Measurements from ENCODE around the gene MLST8. TPM values are rescaled to one million over a fixed set of nuclear protein-coding genes. Genes with fewer than 3 reads are reported as not detected.

The MLST8 gene
- total and polyA plus RNA-seq, 3 experiments from 2014 or later = 30.8 to 76.8 (median 75.4) TPM

DNA sequence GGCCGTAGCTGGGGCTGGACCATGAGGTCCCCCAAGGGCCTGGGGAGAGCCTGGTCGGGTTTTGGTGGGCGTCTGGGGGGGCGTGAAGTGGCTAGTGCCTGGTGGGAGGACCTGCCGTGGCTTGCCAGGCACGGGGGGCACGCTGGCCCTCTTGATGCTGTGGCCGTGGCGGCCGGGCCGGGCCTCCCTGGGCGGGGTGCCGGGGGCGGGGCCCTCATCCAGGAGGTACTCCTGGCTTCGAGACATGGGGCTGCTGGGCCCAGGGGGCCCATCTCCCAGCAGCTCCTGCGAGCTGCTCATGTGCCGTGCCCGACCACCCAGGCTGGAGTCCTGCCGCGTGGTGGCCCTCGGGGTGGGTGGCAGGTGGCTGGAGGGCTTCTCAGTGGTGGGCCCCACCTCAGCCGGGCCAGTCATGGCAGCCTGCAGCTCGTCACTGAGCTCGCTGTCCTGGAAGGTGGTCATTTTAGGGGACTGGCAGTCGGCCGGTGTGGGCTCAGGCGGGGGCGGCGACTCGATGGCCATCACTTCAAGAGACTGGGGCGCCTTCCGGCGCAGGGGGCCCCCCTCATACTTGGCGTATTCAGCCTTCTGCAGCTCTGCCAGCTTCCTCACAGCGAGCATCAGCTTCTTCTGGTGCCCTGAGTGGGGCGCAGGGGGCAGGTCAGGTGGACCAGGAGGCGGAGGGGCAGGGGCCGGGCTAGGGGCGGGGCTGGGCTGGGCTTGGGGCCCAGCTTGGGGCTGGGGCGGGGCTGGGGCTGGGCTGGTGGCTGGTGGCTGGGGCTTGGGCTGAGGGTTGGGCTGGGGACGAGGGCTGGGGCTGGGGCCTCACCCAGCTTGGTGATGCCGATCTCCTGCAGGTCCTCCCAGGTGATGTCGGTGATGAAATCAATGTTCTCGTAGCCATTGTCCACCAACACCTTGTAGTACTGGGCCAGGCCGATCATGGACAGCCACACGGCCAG lies 24.0 kb upstream of the MLST8 start:
- Histone ChIP-seq H3K4me3 (ENCODE audit: low read length) (no peak overlapping the region), H3K27me3 (ENCODE audit: insufficient read depth, low read length, poor library complexity, severe bottlenecking) (no peaks in the 10 kb centered on the region), H3K36me3 (ENCODE audit: insufficient read depth, low read length) (no peaks in the 10 kb centered on the region), H3K9me3 (ENCODE audit: low read length) (no peaks in the 10 kb centered on the region), H3K27ac (ENCODE audit: low read depth, low read length) (no peak overlapping the region), H3K4me1 (ENCODE audit: insufficient read depth, low read length) (no peaks in the 10 kb centered on the region)
- POLR2A ChIA-PET = no interaction called here
- CTCF ChIA-PET = no interaction called here
- Mint-ChIP-seq H3K4me3 (no peak overlapping the region), H3K9me3 (no peaks in the 10 kb centered on the region), H3K4me1 (peaks cover 3 to 9% (median 7%) of the 10 kb centered on the region in 3 donors), H3K36me3 (peaks cover 0 to 10% (median 2%) of the 10 kb centered on the region in 3 donors), H3K27ac (peak overlapping the region in 1 of 8 donors; percentile 52), H3K27me3 (no peaks in the 10 kb centered on the region)
- no peak for DNase-seq

DNA sequence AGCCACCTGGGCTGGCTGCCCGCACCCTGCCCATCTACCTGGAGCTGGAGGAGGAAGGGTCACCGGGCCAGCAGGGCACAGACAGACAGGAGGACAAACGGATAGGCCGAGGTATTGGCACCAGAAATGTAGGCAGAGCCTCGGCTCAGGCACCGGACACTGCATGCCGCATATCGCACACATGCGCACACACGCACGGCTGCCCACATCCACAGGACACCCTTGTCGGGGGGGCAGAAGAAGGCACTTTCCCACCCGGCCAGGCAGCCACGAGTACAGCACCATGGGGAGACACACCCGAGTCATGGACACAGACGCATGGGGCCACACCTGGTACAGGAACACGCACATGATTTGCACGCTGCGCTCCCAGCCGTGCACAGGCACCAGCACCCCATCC lies 23.3 kb upstream of the MLST8 start:
- peak overlapping the region in 2 of 8 donors; percentile 52 to 90 for H3K27ac Mint-ChIP-seq
- Histone ChIP-seq H3K27ac (ENCODE audit: low read depth, low read length) (no peak overlapping the region), H3K27me3 (ENCODE audit: insufficient read depth, low read length, poor library complexity, severe bottlenecking) (no peaks in the 10 kb centered on the region), H3K4me1 (ENCODE audit: insufficient read depth, low read length) (no peaks in the 10 kb centered on the region), H3K9me3 (ENCODE audit: low read length) (no peaks in the 10 kb centered on the region), H3K36me3 (ENCODE audit: insufficient read depth, low read length) (no peaks in the 10 kb centered on the region), H3K4me3 (ENCODE audit: low read length) (no peak overlapping the region)
- H3K36me3 Mint-ChIP-seq = peaks cover 0 to 5% (median 2%) of the 10 kb centered on the region in 3 donors
- H3K27me3 Mint-ChIP-seq = no peaks in the 10 kb centered on the region
- H3K4me1 Mint-ChIP-seq = peaks cover 3 to 9% (median 7%) of the 10 kb centered on the region in 3 donors
- no peak for DNase-seq
- no peak overlapping the region for H3K4me3 Mint-ChIP-seq
- CTCF ChIA-PET = no interaction called here
- H3K9me3 Mint-ChIP-seq = no peaks in the 10 kb centered on the region
- POLR2A ChIA-PET = no interaction called here

DNA sequence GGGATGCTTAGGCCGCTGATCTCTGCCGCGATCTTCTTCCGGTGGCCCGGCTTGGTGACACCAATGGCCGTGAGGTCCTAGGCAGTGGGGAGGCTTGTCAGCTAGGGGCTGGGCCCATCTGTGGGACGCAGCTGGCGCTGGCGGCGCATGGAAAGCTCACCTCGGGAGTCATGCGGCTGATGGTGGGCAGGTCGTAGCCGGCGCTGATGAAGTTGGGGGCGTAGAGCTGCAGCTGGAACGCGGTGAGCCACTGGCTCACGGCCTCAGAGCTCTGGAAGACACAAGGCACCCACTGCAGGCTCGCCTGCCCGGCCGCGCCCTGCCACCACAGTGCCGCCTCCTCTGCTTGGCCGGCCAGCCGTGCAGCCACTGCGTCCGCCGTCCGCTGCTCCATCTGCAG lies 21.6 kb upstream of the MLST8 start:
- H3K4me1 Mint-ChIP-seq = peaks cover 3 to 9% (median 7%) of the 10 kb centered on the region in 3 donors
- H3K4me3 Mint-ChIP-seq = no peak overlapping the region
- Histone ChIP-seq H3K27me3 (ENCODE audit: insufficient read depth, low read length, poor library complexity, severe bottlenecking) (no peaks in the 10 kb centered on the region), H3K4me1 (ENCODE audit: insufficient read depth, low read length) (no peaks in the 10 kb centered on the region), H3K36me3 (ENCODE audit: insufficient read depth, low read length) (no peaks in the 10 kb centered on the region), H3K9me3 (ENCODE audit: low read length) (no peaks in the 10 kb centered on the region), H3K27ac (ENCODE audit: low read depth, low read length) (no peak overlapping the region), H3K4me3 (ENCODE audit: low read length) (no peak overlapping the region)
- ChIA-PET CTCF (no interaction called here), POLR2A (no interaction called here)
- H3K27ac Mint-ChIP-seq = no peak overlapping the region
- DNase-seq = no peak
- H3K27me3 Mint-ChIP-seq = no peaks in the 10 kb centered on the region
- peaks cover 0 to 2% (median 0%) of the 10 kb centered on the region in 3 donors for H3K36me3 Mint-ChIP-seq
- H3K9me3 Mint-ChIP-seq = no peaks in the 10 kb centered on the region

DNA sequence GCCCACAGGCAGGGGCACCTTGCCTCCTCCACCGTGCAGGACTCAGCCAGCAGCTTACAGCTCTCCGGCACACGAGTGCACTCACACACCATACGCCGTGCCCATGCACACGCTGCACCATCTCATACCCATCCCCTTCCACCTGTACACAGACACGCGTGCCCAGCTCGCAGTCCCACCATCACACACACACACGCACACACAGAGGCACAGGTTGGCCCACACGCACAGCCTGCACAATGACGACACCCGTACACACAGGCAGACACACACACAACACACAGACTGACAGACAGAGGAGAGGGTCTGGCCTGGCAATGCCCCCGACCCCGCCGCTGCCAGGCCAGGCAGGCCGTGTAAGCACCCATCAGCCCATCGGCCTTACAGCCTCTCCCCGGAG lies 20.9 kb upstream of the MLST8 start:
- H3K4me1 Mint-ChIP-seq = peaks cover 3 to 9% (median 7%) of the 10 kb centered on the region in 3 donors
- no peaks in the 10 kb centered on the region for H3K36me3 ChIP-seq (ENCODE audit: insufficient read depth, low read length)
- no peaks in the 10 kb centered on the region for H3K9me3 ChIP-seq (ENCODE audit: low read length)
- H3K36me3 Mint-ChIP-seq = peaks cover 0 to 2% (median 0%) of the 10 kb centered on the region in 3 donors
- no peak for DNase-seq
- H3K27ac Mint-ChIP-seq = peak overlapping the region in 2 of 8 donors; percentile 1 to 93
- CTCF ChIA-PET = no interaction called here
- no peak overlapping the region for H3K4me3 Mint-ChIP-seq
- no peaks in the 10 kb centered on the region for H3K4me1 ChIP-seq (ENCODE audit: insufficient read depth, low read length)
- H3K4me3 ChIP-seq (ENCODE audit: low read length) = no peak overlapping the region
- no peaks in the 10 kb centered on the region for H3K27me3 ChIP-seq (ENCODE audit: insufficient read depth, low read length, poor library complexity, severe bottlenecking)
- no peaks in the 10 kb centered on the region for H3K9me3 Mint-ChIP-seq
- POLR2A ChIA-PET = no interaction called here
- H3K27me3 Mint-ChIP-seq = no peaks in the 10 kb centered on the region
- H3K27ac ChIP-seq (ENCODE audit: low read depth, low read length) = no peak overlapping the region

DNA sequence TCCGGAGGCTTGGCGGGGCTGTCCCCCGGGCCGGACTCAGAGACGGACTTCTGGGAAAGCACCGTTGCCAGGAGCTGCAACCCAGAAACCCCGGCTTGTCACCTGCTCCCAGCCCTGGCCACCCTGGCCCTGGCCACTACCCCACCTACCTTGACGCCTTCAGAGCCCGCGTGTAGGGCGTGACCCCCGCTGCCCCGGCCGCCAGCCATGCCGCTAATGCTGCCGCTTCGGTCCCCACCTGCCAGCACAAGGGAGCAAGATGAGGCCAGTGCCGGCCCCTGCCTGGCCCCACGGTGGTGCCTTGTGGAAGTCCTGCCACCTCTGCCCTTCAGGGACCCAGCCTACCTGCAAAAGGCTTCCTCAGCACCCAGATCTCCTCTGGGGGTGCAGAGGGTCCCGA lies 20.3 kb upstream of the MLST8 start:
- POLR2A ChIA-PET = no interaction called here
- Mint-ChIP-seq H3K27me3 (no peaks in the 10 kb centered on the region), H3K4me1 (peaks cover 3 to 9% (median 7%) of the 10 kb centered on the region in 3 donors), H3K27ac (no peak overlapping the region), H3K4me3 (no peak overlapping the region), H3K9me3 (no peaks in the 10 kb centered on the region), H3K36me3 (peaks cover 0 to 2% (median 0%) of the 10 kb centered on the region in 3 donors)
- Histone ChIP-seq H3K36me3 (ENCODE audit: insufficient read depth, low read length) (no peaks in the 10 kb centered on the region), H3K4me1 (ENCODE audit: insufficient read depth, low read length) (no peaks in the 10 kb centered on the region), H3K27me3 (ENCODE audit: insufficient read depth, low read length, poor library complexity, severe bottlenecking) (no peaks in the 10 kb centered on the region), H3K27ac (ENCODE audit: low read depth, low read length) (no peak overlapping the region), H3K9me3 (ENCODE audit: low read length) (no peaks in the 10 kb centered on the region), H3K4me3 (ENCODE audit: low read length) (no peak overlapping the region)
- CTCF ChIA-PET = no interaction called here
- DNase-seq = no peak

DNA sequence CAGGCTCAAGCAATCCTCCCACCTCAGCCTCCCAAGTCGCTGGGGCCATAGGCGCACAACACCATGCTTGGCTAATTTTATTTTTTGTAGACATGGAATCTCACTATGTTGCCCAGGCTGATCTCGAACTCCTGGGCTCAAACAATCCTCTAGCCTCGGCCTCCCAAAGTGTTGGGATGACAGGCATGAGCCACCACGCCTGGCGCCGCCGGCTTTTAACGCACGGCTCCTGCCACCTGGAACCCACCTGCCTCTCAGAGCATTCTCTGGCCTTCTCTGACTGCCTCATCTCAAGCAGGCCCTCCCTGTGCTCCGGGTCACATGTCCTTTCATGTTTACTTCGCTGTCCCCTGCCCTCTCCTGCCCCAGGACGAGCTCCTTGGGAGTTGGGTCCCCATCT lies 19.2 kb upstream of the MLST8 start:
- Mint-ChIP-seq H3K36me3 (peaks cover 0 to 2% (median 0%) of the 10 kb centered on the region in 3 donors), H3K27me3 (no peaks in the 10 kb centered on the region), H3K9me3 (no peaks in the 10 kb centered on the region), H3K27ac (no peak overlapping the region), H3K4me3 (no peak overlapping the region), H3K4me1 (peaks cover 3 to 9% (median 7%) of the 10 kb centered on the region in 3 donors)
- DNase-seq = no peak
- ChIA-PET CTCF (no interaction called here), POLR2A (no interaction called here)
- Histone ChIP-seq H3K9me3 (ENCODE audit: low read length) (no peaks in the 10 kb centered on the region), H3K4me3 (ENCODE audit: low read length) (no peak overlapping the region), H3K36me3 (ENCODE audit: insufficient read depth, low read length) (no peaks in the 10 kb centered on the region), H3K27me3 (ENCODE audit: insufficient read depth, low read length, poor library complexity, severe bottlenecking) (no peaks in the 10 kb centered on the region), H3K27ac (ENCODE audit: low read depth, low read length) (no peak overlapping the region), H3K4me1 (ENCODE audit: insufficient read depth, low read length) (no peaks in the 10 kb centered on the region)

DNA sequence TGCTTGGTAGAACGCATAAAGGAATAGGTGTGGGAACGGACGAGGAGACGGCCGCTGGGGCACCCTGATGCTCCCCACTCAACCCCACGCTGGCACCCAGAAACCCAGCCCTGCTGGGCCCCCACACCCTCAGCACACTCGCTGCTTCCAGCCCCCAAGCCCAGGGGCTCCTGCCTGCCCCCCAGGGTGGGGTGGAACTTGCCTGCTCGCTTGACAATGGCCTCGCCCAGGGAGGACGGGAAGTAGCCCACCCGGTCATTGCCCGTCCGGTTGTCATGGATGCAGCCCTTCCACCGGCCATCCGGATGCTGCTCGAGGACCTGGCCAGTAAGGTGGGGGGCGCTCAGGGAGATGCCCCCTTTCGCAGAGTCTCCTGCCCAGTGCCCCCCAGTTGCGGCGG lies 18.7 kb upstream of the MLST8 start:
- Mint-ChIP-seq H3K4me3 (no peak overlapping the region), H3K9me3 (no peaks in the 10 kb centered on the region), H3K27me3 (no peaks in the 10 kb centered on the region), H3K4me1 (peaks cover 3 to 9% (median 7%) of the 10 kb centered on the region in 3 donors), H3K27ac (no peak overlapping the region), H3K36me3 (peaks cover 0 to 2% (median 0%) of the 10 kb centered on the region in 3 donors)
- ChIA-PET POLR2A (no interaction called here), CTCF (no interaction called here)
- Histone ChIP-seq H3K4me1 (ENCODE audit: insufficient read depth, low read length) (no peaks in the 10 kb centered on the region), H3K4me3 (ENCODE audit: low read length) (no peak overlapping the region), H3K27me3 (ENCODE audit: insufficient read depth, low read length, poor library complexity, severe bottlenecking) (no peaks in the 10 kb centered on the region), H3K9me3 (ENCODE audit: low read length) (no peaks in the 10 kb centered on the region), H3K27ac (ENCODE audit: low read depth, low read length) (no peak overlapping the region), H3K36me3 (ENCODE audit: insufficient read depth, low read length) (no peaks in the 10 kb centered on the region)
- DNase-seq = no peak

DNA sequence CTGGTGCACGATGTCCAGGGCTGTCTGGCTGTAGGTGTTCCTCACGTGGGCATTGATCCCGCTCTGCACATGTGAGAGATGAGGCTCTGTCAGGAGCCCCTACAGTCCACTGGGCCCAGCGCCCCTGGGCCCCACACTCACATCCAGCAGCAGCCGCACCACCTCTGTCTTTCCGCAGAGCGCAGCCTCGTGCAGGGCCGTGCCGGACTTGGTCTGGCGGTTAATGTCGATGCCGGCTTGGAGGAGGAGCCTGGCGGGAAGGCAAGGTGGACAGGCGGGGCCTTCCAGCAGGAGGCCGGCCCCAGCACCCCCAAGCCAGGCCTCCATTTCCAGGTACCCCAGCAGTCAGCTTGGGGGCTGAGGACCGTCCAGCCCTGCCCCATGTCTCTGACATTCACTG lies 18.0 kb upstream of the MLST8 start:
- Histone ChIP-seq H3K4me1 (ENCODE audit: insufficient read depth, low read length) (no peaks in the 10 kb centered on the region), H3K27ac (ENCODE audit: low read depth, low read length) (no peak overlapping the region), H3K9me3 (ENCODE audit: low read length) (no peaks in the 10 kb centered on the region), H3K27me3 (ENCODE audit: insufficient read depth, low read length, poor library complexity, severe bottlenecking) (no peaks in the 10 kb centered on the region), H3K36me3 (ENCODE audit: insufficient read depth, low read length) (no peaks in the 10 kb centered on the region), H3K4me3 (ENCODE audit: low read length) (no peak overlapping the region)
- H3K27me3 Mint-ChIP-seq = no peaks in the 10 kb centered on the region
- peaks cover 2 to 3% (median 2%) of the 10 kb centered on the region in 3 donors for H3K4me1 Mint-ChIP-seq
- no peaks in the 10 kb centered on the region for H3K9me3 Mint-ChIP-seq
- CTCF ChIA-PET = interaction anchor here (1.0 kb wide), 1 partner anchor 314 kb away, joined by 3 read pairs; no protein-coding TSS in a partner anchor
- H3K4me3 Mint-ChIP-seq = no peak overlapping the region
- POLR2A ChIA-PET = interaction anchor here (0.6 kb wide), 2 partner anchors 13 to 1047 kb away, joined by 3 to 10 read pairs; no protein-coding TSS in a partner anchor
- DNase-seq = no peak
- H3K36me3 Mint-ChIP-seq = peaks cover 0 to 2% (median 0%) of the 10 kb centered on the region in 3 donors
- no peak overlapping the region for H3K27ac Mint-ChIP-seq
